ENCODE results near the gene GOLIM4.

The GOLIM4 gene

DNA sequence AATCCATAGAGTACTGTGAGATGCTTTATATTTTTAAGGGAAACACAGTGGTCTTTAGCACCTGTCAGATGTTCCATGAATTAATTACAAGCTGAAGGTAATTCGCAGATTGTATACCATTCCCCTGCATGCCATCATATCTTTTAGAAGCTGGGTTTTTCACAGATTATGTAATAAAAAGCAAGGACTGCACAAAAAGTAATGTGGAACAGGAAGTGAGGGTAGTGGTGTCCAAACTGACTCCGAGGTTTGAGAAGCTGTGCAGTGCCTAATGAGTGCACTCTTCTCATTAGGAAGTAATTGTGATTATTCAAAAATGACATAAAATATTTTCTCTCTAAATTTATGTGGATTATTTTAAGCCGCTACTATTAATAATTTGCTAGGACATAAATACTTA, 123.2 kb downstream of the GOLIM4 start:
- TF ChIP-seq, protein P1, sequence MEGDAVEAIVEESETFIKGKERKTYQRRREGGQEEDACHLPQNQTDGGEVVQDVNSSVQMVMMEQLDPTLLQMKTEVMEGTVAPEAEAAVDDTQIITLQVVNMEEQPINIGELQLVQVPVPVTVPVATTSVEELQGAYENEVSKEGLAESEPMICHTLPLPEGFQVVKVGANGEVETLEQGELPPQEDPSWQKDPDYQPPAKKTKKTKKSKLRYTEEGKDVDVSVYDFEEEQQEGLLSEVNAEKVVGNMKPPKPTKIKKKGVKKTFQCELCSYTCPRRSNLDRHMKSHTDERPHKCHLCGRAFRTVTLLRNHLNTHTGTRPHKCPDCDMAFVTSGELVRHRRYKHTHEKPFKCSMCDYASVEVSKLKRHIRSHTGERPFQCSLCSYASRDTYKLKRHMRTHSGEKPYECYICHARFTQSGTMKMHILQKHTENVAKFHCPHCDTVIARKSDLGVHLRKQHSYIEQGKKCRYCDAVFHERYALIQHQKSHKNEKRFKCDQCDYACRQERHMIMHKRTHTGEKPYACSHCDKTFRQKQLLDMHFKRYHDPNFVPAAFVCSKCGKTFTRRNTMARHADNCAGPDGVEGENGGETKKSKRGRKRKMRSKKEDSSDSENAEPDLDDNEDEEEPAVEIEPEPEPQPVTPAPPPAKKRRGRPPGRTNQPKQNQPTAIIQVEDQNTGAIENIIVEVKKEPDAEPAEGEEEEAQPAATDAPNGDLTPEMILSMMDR (IDR thresholded peaks at IDR 0.05): no peak
- no peak for TF ChIP-seq ZFX (IDR thresholded peaks at IDR 0.05; ENCODE audit: borderline replicate concordance)

GRCh38 chr3:167969548-167969947, 126.2 kb downstream of the GOLIM4 start:
- no peak overlapping the region for H3K27ac ChIP-seq
- TF ChIP-seq ZFX (IDR thresholded peaks at IDR 0.05; ENCODE audit: borderline replicate concordance): no peak
- TF ChIP-seq, protein P1 (IDR thresholded peaks at IDR 0.05): no peak

More for the DNA sequence above, 123.2 kb downstream of the GOLIM4 start:
- no peak overlapping the region for H3K27ac ChIP-seq

DNA sequence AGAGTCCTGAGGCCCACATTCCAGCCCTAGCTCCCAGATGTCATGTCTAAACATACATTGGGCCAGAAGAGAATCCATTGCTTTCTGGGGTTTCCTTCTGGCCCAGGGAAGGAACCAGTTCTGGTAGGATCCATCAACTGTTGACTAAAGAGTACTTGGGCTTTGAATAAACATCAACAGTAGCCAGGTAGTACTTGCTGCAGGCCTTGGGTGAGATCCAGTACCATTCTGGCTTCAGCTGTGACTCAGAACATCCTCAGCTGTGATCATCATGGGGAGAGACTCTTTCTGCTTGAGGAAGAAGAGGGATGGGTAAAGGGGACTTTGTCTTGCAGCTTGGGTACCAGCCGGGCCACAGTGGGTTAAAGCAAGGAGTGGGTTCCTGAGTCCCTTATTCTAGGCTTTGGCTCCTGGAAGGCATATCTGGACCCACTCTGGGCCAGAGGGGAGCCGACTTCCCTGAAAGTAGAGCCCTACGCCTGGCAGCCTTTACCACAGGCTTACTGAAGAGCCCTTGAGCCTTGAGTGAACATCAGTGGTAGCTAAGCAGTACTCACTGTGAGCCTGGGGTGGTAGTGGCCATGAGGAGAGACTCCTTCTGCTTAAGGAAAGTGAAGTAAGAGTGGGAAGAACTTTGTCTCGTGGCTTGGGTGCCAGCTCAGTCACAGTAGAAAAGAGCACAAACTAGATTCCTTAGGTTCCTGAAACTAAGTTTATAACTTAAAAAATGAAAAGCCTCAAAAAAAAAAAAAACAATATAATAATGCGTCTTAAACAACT, 128.3 kb downstream of the GOLIM4 start:
- no peak overlapping the region for H3K27ac ChIP-seq
- TF ChIP-seq ZFX (IDR thresholded peaks at IDR 0.05; ENCODE audit: borderline replicate concordance): no peak
- TF ChIP-seq, protein P1 (IDR thresholded peaks at IDR 0.05): no peak
